Keratinocyte (primary cell): Measurements from ENCODE around the gene RBPJL.

Experiments used
- CTCF ChIP-seq, 3 experiments: IDR thresholded peaks in 1 of 3; conservative IDR thresholded peaks in 1 of 3; optimal IDR thresholded peaks in 1 of 3; 2 replicates in 2 of 3; 3 replicates in 1 of 3; pipeline versions ENCODE3 to v1.5.1; 2011; ENCODE audit warnings: low read length in 3 of 3, mild to moderate bottlenecking in 3 of 3, moderate library complexity in 2 of 3, control low read depth in 1 of 3, inconsistent platforms in 1 of 3; ENCODE audit not compliant: insufficient read depth in 2 of 3; ENCODE audit errors: extremely low read depth in 1 of 3
- EZH2 ChIP-seq: IDR thresholded peaks from one replicate; pipeline ENCODE4 v1.6.1; 2012; ENCODE audit warnings: inconsistent platforms, mild to moderate bottlenecking, low read length, moderate library complexity

- TF ChIP-seq CTCF (optimal IDR thresholded peaks at IDR 0.05 in 1 of 3, IDR thresholded peaks at IDR 0.05 in 1 of 3, conservative IDR thresholded peaks at IDR 0.05 in 1 of 3; ENCODE audit: extremely low read depth in 1 of 3, insufficient read depth in 2 of 3, low read length in 3 of 3) (no peak), EZH2 (no peak)
These were observed 6.5 kb downstream of the RBPJL start for GRCh38 chr20:45313065-45313695.
